ENCODE data around the gene UBE2L3.
"Not testable (repeated sequence)": the region's sequence is repeated elsewhere in the genome, so short reads cannot be mapped to it uniquely, and the experiment has no call there.

Gene UBE2L3

GRCh38 chr22:21567456-21568346 lies at the start of gene UBE2L3:
TSS of gene UBE2L3 (plus strand) at chr22:21567714. CDS start at chr22:21567745, 31 bp downstream.
- peak; percentile 84 for DNase-seq

- not testable (repeated sequence) for DNase-seq
Measured at GRCh38 chr22:21526705-21527500, 40.6 kb upstream of the UBE2L3 start.

GRCh38 chr22:21531525-21531924 lies 36.0 kb upstream of the UBE2L3 start:
- DNase-seq = not testable (repeated sequence)

- not testable (repeated sequence) for DNase-seq
Measured at GRCh38 chr22:21532863-21533648, 34.5 kb upstream of the UBE2L3 start.

- DNase-seq = not testable (repeated sequence)
Measured at GRCh38 chr22:21539862-21540261, 27.7 kb upstream of the UBE2L3 start.

- not testable (repeated sequence) for DNase-seq
Measured at GRCh38 chr22:21544432-21545322, 22.8 kb upstream of the UBE2L3 start.

GRCh38 chr22:21549558-21549957 lies 18.0 kb upstream of the UBE2L3 start:
- DNase-seq = not testable (repeated sequence)

GRCh38 chr22:21550008-21550677 lies 17.4 kb upstream of the UBE2L3 start:
- not testable (repeated sequence) for DNase-seq

- not testable (repeated sequence) for DNase-seq
Measured at GRCh38 chr22:21550678-21551047, 16.9 kb upstream of the UBE2L3 start.

GRCh38 chr22:21551361-21551760 lies 16.2 kb upstream of the UBE2L3 start, which contains the start of gene RIMBP3C:
TSS of gene RIMBP3C (minus strand) at chr22:21551461. CDS start at chr22:21550976, 485 bp downstream.
- DNase-seq = not testable (repeated sequence)

- not testable (repeated sequence) for DNase-seq
Measured at GRCh38 chr22:21559345-21560125, 8.0 kb upstream of the UBE2L3 start.

GRCh38 chr22:21560657-21561056 lies 6.9 kb upstream of the UBE2L3 start:
- not testable (repeated sequence) for DNase-seq

GRCh38 chr22:21563912-21564311 lies 3.6 kb upstream of the UBE2L3 start:
- no peak for DNase-seq

GRCh38 chr22:21564411-21564810 lies 3.1 kb upstream of the UBE2L3 start:
- no peak for DNase-seq

GRCh38 chr22:21568347-21569075 lies 997 bp downstream of the UBE2L3 start:
- no peak for DNase-seq

- DNase-seq = not testable (repeated sequence)
Measured at GRCh38 chr22:21569076-21569427, 1.5 kb downstream of the UBE2L3 start.

- no peak for DNase-seq
Measured at GRCh38 chr22:21569459-21570170, 2.1 kb downstream of the UBE2L3 start.

- DNase-seq = no peak
Measured at GRCh38 chr22:21570398-21570797, 2.9 kb downstream of the UBE2L3 start.

- DNase-seq = no peak
Measured at GRCh38 chr22:21571679-21572078, 4.2 kb downstream of the UBE2L3 start.

Data from activated T-cell treated with anti-CD3 and anti-CD28 coated beads, Interleukin-2, amount 50 U/mL, for 1 hour (primary cell).